Left lung (tissue), 10 donors: ENCODE results near the gene ELANE. TPM values are rescaled to one million over a fixed set of nuclear protein-coding genes. Genes with fewer than 3 reads are reported as not detected.

Experiments
- ATAC-seq: fragments of 200-7000 bp; cut with Tn5 transposase; one replicate; pipeline ENCODE4 v1.9.1; 2020; ENCODE audit warnings: moderate library complexity
- DNase-seq, 4 donors: peaks; one replicate each; pipeline ENCODE4 v3.0.0-alpha.2; 2013 to 2020
- H3K27ac ChIP-seq, 2 donors: fragments of 200-600 bp; sonication (generic) in 1 of 2; one replicate each; pipeline versions ENCODE4 v1.5.0 to v1.8.0; 2020 to 2021
- H3K27me3 ChIP-seq, 2 donors: fragments of 200-600 bp; sonication (generic) in 1 of 2; one replicate each; pipeline versions ENCODE4 v1.5.0 to v1.8.0; 2020 to 2021
- H3K36me3 ChIP-seq, 2 donors: fragments of 200-600 bp; sonication (generic) in 1 of 2; one replicate each; pipeline versions ENCODE4 v1.5.0 to v1.8.0; 2020 to 2021
- H3K4me1 ChIP-seq, 2 donors: fragments of 200-600 bp; one replicate each; pipeline ENCODE4 v1.8.0; 2021
- H3K4me3 ChIP-seq, 2 donors: fragments of 200-600 bp; sonication (generic) in 1 of 2; one replicate each; pipeline versions ENCODE4 v1.5.0 to v1.8.0; 2020 to 2021; ENCODE audit warnings: mild to moderate bottlenecking in 1 of 2
- H3K9me3 ChIP-seq, 2 donors: fragments of 200-600 bp; sonication (generic) in 1 of 2; one replicate each; pipeline versions ENCODE4 v1.5.0 to v1.8.0; 2020 to 2021
- CTCF ChIP-seq, 2 donors: fragments of 200-600 bp; sonication (generic) in 1 of 2; IDR thresholded peaks; one replicate each; pipeline versions ENCODE4 v1.5.0 to v1.8.0; 2021; ENCODE audit warnings: antibody characterized with exemption in 2 of 2
- intact Hi-C, 2 donors: fragments of 100-400 bp; cut with DNase I; formaldehyde crosslinking; loops; one replicate each; pipeline versions ENCODE4 v1.11.2 to v1.14.2; 2022
- polyA plus RNA-seq, 6 donors: library from polyadenylated mRNA; unstranded; fragments of 120-200 nt; gene quantifications; one replicate each; pipeline ENCODE4 v1.2.1, GENCODE V29; 2013; ENCODE audit not compliant: insufficient read length in 6 of 6
- total RNA-seq, 2 donors: library from RNA; stranded (reverse); fragmentation: NEBNext Ultra II Directional; extraction: Animal tissue kit (Norgen Biotek cat#: 25700); gene quantifications; one replicate each; pipeline ENCODE4 v1.2.1, GENCODE V29; 2021
- donor health status: DM: no; HTN: yes; CAD: no.
- donor health status: DM: no; HTN: no; CAD: no.

Gene ELANE
- total and polyA plus RNA-seq, 8 donors = 0.70 to 2.2 (median 1.2) TPM

GRCh38 chr19:884420-885211 lies 32.5 kb downstream of the ELANE start:
- H3K27ac ChIP-seq = no peak overlapping the region
- peaks cover 0 to 96% of the 10 kb centered on the region in 2 donors for H3K36me3 ChIP-seq
- H3K9me3 ChIP-seq = no peaks in the 10 kb centered on the region
- H3K4me1 ChIP-seq = no peaks in the 10 kb centered on the region
- DNase-seq (no peak), ATAC-seq (no peak)
- TF ChIP-seq CTCF (IDR thresholded peaks at IDR 0.05) = no peak
- intact Hi-C loops = no loop called here
- H3K27me3 ChIP-seq = no peaks in the 10 kb centered on the region
- no peak overlapping the region for H3K4me3 ChIP-seq

GRCh38 chr19:885536-886224 lies 33.6 kb downstream of the ELANE start:
- intact Hi-C loops = no loop called here
- no peaks in the 10 kb centered on the region for H3K9me3 ChIP-seq
- no peak for TF ChIP-seq CTCF (IDR thresholded peaks at IDR 0.05)
- H3K27me3 ChIP-seq = no peaks in the 10 kb centered on the region
- H3K36me3 ChIP-seq = peaks cover 0 to 96% of the 10 kb centered on the region in 2 donors
- H3K4me3 ChIP-seq = no peak overlapping the region
- DNase-seq (no peak), ATAC-seq (no peak)
- H3K4me1 ChIP-seq = no peaks in the 10 kb centered on the region
- no peak overlapping the region for H3K27ac ChIP-seq

DNA sequence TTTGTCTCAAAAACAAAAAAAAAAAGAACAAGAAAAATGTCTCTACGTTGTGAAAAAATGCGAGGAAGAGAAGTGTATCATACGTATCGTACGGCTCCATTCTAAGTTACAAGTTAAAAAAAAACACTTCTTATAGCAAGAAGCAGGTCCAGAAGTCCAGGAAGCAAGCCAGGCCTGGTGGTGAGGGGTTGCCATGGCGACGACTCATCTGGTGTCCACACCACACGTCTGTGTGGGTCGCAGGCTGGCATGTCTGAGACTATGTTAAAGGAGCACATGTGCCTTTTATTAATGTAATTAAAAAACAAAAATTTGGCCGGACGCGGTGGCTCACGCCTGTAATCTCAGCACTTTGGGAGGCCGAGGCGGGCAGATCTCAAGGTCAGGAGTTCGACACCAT lies 35.0 kb downstream of the ELANE start:
- Histone ChIP-seq H3K27ac (no peak overlapping the region), H3K27me3 (no peaks in the 10 kb centered on the region), H3K36me3 (peaks cover 0 to 85% of the 10 kb centered on the region in 2 donors), H3K9me3 (no peaks in the 10 kb centered on the region), H3K4me1 (peaks cover 0 to 3% of the 10 kb centered on the region in 2 donors), H3K4me3 (no peak overlapping the region)
- intact Hi-C loops = no loop called here
- ATAC-seq (no peak), DNase-seq (no peak)
- TF ChIP-seq CTCF (IDR thresholded peaks at IDR 0.05) = no peak

DNA sequence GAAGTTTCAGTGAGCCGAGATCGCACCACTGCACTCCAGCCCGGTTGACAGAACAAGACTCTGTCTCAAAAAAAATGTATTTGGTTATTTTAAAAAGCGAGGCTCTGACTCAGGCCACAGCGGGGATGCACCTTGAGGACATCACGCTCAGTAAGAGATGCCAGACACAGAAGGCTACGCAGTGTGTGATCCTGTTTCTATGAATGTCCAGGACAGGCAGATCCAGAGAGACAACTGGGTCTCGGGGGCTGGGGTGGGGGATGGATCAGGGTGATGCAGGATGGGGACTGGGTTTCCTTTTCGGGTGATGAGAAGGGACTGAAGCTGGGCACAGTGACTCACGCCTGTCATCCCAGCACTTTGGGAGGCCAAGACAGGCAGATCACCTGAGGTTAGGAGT lies 35.5 kb downstream of the ELANE start:
- no peak for ATAC-seq
- no peaks in the 10 kb centered on the region for H3K27me3 ChIP-seq
- no peak for DNase-seq
- H3K9me3 ChIP-seq = no peaks in the 10 kb centered on the region
- intact Hi-C loops = no loop called here
- H3K27ac ChIP-seq = no peak overlapping the region
- peaks cover 0 to 80% of the 10 kb centered on the region in 2 donors for H3K36me3 ChIP-seq
- no peak for TF ChIP-seq CTCF (IDR thresholded peaks at IDR 0.05)
- H3K4me3 ChIP-seq = no peak overlapping the region
- H3K4me1 ChIP-seq = peaks cover 0 to 5% of the 10 kb centered on the region in 2 donors
